Endothelial cell of umbilical vein (primary cell): ENCODE results near the gene KREMEN1. TPM values are rescaled to one million over a fixed set of nuclear protein-coding genes. Genes with fewer than 3 reads are reported as not detected.

Experiments used
- BruUV-seq: library from RNA; stranded (reverse); fragments of 400-500 nt; replicated peaks from 2 replicates; lab custom pipeline; 2021; lab: Mats Ljungman, UMichigan
- CTCF ChIA-PET: fragments of 300-600, 350-600 bp; sonication (Branson Sonifier 250); formaldehyde crosslinking; loops from one replicate; lab custom pipeline; 2021; ENCODE audit warnings: antibody characterized with exemption, inconsistent platforms; lab: Charles Lee
- POLR2A ChIA-PET: fragments of 300-600, 350-600 bp; sonication (Branson Sonifier 250); formaldehyde crosslinking; loops from one replicate; lab custom pipeline; 2021; ENCODE audit warnings: antibody characterized with exemption, inconsistent platforms; lab: Charles Lee
- DNase-seq: peaks from one replicate; pipeline ENCODE4 v3.0.0-alpha.2; 2011; ENCODE audit warnings: low read depth, low spot score
- FAIRE-seq: peaks from 2 replicates; lab custom pipeline; 2011; peaks lifted over from hg19 to GRCh38; lab: Jason Lieb, UNC
- H2AFZ ChIP-seq: 2 replicates; pipeline ENCODE4 v1.6.0; 2012; ENCODE audit warnings: low read depth, low read length, control low read depth, inconsistent platforms
- H3K27ac ChIP-seq: 2 replicates; pipeline ENCODE4 v1.5.1; 2011; ENCODE audit warnings: low read depth, mild to moderate bottlenecking, control low read depth, low read length, moderate library complexity; ENCODE audit not compliant: insufficient read depth
- H3K27me3 ChIP-seq, 2 experiments: 2 replicates each; pipeline versions ENCODE4 v1.6.0 to v1.6.1; 2011; ENCODE audit warnings: low read length in 2 of 2, mixed read lengths in 1 of 2; ENCODE audit not compliant: control insufficient read depth in 2 of 2, insufficient read depth in 2 of 2
- H3K36me3 ChIP-seq, 2 experiments: 2 replicates in 1 of 2; 3 replicates in 1 of 2; pipeline ENCODE4 v1.5.1; 2011; ENCODE audit warnings: low read length in 2 of 2, mild to moderate bottlenecking in 1 of 2, moderate library complexity in 1 of 2; ENCODE audit not compliant: control insufficient read depth in 2 of 2, insufficient read depth in 2 of 2; ENCODE audit errors: extremely low read depth in 1 of 2
- H3K4me1 ChIP-seq: 3 replicates; pipeline ENCODE4 v1.5.1; 2011; ENCODE audit warnings: mild to moderate bottlenecking, low read length; ENCODE audit not compliant: control insufficient read depth, insufficient read depth; ENCODE audit errors: extremely low read depth
- H3K4me2 ChIP-seq: 2 replicates; pipeline ENCODE4 v1.6.1; 2011; ENCODE audit warnings: low read length, control low read depth, mixed read lengths; ENCODE audit not compliant: insufficient read depth
- H3K4me3 ChIP-seq, 3 experiments: fragments of 200-600 bp in 1 of 3; sonication (generic), shearing (Covaris generic) in 1 of 3; replicated peaks in 1 of 3; 2 replicates each; pipeline ENCODE4 v1.5.1; 2011 to 2016; ENCODE audit warnings: control low read depth in 3 of 3, low read length in 3 of 3, mild to moderate bottlenecking in 2 of 3, inconsistent platforms in 1 of 3, low read depth in 1 of 3, moderate library complexity in 1 of 3; ENCODE audit not compliant: insufficient read depth in 1 of 3
- H3K79me2 ChIP-seq: 2 replicates; pipeline ENCODE4 v1.6.0; 2012; ENCODE audit warnings: low read length, inconsistent platforms; ENCODE audit not compliant: control insufficient read depth, insufficient read depth
- H3K9ac ChIP-seq: replicated peaks from 2 replicates; pipeline ENCODE3; 2011; ENCODE audit warnings: low read length, control low read depth; ENCODE audit not compliant: insufficient read depth; ENCODE audit errors: extremely low read depth
- H3K9me1 ChIP-seq: replicated peaks from 3 replicates; pipeline ENCODE4 v1.6.0; 2011; ENCODE audit warnings: mild to moderate bottlenecking, low read length; ENCODE audit not compliant: control insufficient read depth, insufficient read depth; ENCODE audit errors: extremely low read depth
- H3K9me3 ChIP-seq: replicated peaks from 2 replicates; pipeline ENCODE4 v1.5.1; 2012; ENCODE audit warnings: low read length, inconsistent platforms; ENCODE audit not compliant: control insufficient read depth, insufficient read depth
- H4K20me1 ChIP-seq: replicated peaks from 2 replicates; pipeline ENCODE3; 2011; ENCODE audit warnings: mild to moderate bottlenecking, low read length; ENCODE audit not compliant: control insufficient read depth, insufficient read depth; ENCODE audit errors: extremely low read depth
- CTCF ChIP-seq, 2 donors: IDR thresholded peaks; 1 replicate in 1 of 2; 2 replicates in 1 of 2; pipeline ENCODE4 v1.5.1; 2011; ENCODE audit warnings: low read length in 2 of 2, mild to moderate bottlenecking in 2 of 2, moderate library complexity in 2 of 2, control low read depth in 1 of 2, inconsistent platforms in 1 of 2, low read depth in 1 of 2; ENCODE audit not compliant: insufficient read depth in 1 of 2; ENCODE audit errors: extremely low read depth in 1 of 2
- EZH2 ChIP-seq: IDR thresholded peaks from 2 replicates; pipeline ENCODE4 v1.6.1; 2012; ENCODE audit warnings: borderline replicate concordance, low read depth, mild to moderate bottlenecking, moderate library complexity, low read length, inconsistent platforms; ENCODE audit not compliant: severe bottlenecking
- FOS ChIP-seq: IDR thresholded peaks from 2 replicates; pipeline ENCODE4 v1.6.1; 2011; ENCODE audit warnings: mild to moderate bottlenecking, low read length, moderate library complexity, borderline replicate concordance; ENCODE audit not compliant: insufficient read depth
- GATA2 ChIP-seq: IDR thresholded peaks from 2 replicates; pipeline ENCODE4 v1.7.0; 2011; ENCODE audit warnings: low read depth, mild to moderate bottlenecking, moderate library complexity, mixed read lengths, low read length; ENCODE audit not compliant: insufficient read length, insufficient read depth
- JUN ChIP-seq: IDR thresholded peaks from 2 replicates; pipeline ENCODE4 v1.6.1; 2011; ENCODE audit warnings: borderline replicate concordance, low read depth; ENCODE audit not compliant: insufficient read length, insufficient read depth
- MAX ChIP-seq: IDR thresholded peaks from 2 replicates; pipeline ENCODE4 v1.6.1; 2011; ENCODE audit not compliant: insufficient read depth, insufficient read length
- MYC ChIP-seq: IDR thresholded peaks from one replicate; pipeline ENCODE4 v1.6.1; 2011; ENCODE audit warnings: mild to moderate bottlenecking, low read depth, low read length
- POLR2A ChIP-seq: IDR thresholded peaks from 2 replicates; pipeline ENCODE4 v1.6.1; 2012; ENCODE audit warnings: low read depth, mild to moderate bottlenecking, control low read depth, low read length
- POLR2AphosphoS5 ChIP-seq: IDR thresholded peaks from 2 replicates; pipeline ENCODE4 v1.6.1; 2012; ENCODE audit warnings: low read depth, mild to moderate bottlenecking, control low read depth, low read length, moderate library complexity; ENCODE audit not compliant: insufficient read depth
- dilution Hi-C: fragments of 300-500 bp; cut with MboI; formaldehyde crosslinking; loops from one replicate; pipeline ENCODE4 v1.15.0; 2019; ENCODE audit warnings: low sequenced_read_pairs; ENCODE audit not compliant: extremely low pct_ligation_motif_present
- intact Hi-C: fragments of 100-400 bp; cut with micrococcal nuclease; formaldehyde crosslinking; loops from one replicate; pipeline ENCODE4 v1.10.0; 2022
- polyA plus RNA-seq, 4 experiments: library from polyadenylated mRNA; depleted of rRNA in 3 of 4; stranded (reverse) in 3 of 4; unstranded in 1 of 4; fragments of >200 nt; gene quantifications; 2 replicates each; pipeline versions ENCODE4 v1.2.1 to v1.2.3, GENCODE V29; 2011 to 2012; ENCODE audit warnings: missing spikeins in 1 of 4
- total RNA-seq: library from RNA; stranded (reverse); gene quantifications from 2 replicates; pipeline ENCODE4 v1.2.3, GENCODE V29; 2021

The KREMEN1 gene
- total and polyA plus RNA-seq, 2 donors (not counting 3 experiments of a cell fraction or from before 2014, with no cell fraction given) = 0.58 to 1.1 TPM

- H3K4me2 ChIP-seq = no peak overlapping the region
- DNase-seq (no peak), FAIRE-seq (no peak)
- no peak overlapping the region for H3K27ac ChIP-seq
- no peaks in the 10 kb centered on the region for H4K20me1 ChIP-seq
- H3K9me3 ChIP-seq = no peaks in the 10 kb centered on the region
- H3K36me3 ChIP-seq = no peaks in the 10 kb centered on the region
- no peaks in the 10 kb centered on the region for H3K9me1 ChIP-seq
- H3K4me1 ChIP-seq = no peaks in the 10 kb centered on the region
- dilution Hi-C loops = no loop called here
- H3K9ac ChIP-seq = no peak overlapping the region
- H2AFZ ChIP-seq = no peak overlapping the region
- H3K27me3 ChIP-seq = peaks cover 0 to 9% of the 10 kb centered on the region in 2 experiments
- no TSS peak for BruUV-seq
- CTCF ChIA-PET = interaction anchor here (1.1 to 2.4 kb wide), 2 partner anchors 10 to 70 kb away, joined by 3 to 9 read pairs; no protein-coding TSS in a partner anchor
- intact Hi-C loops = no loop called here
- no peaks in the 10 kb centered on the region for H3K79me2 ChIP-seq
- TF ChIP-seq MYC (no peak), CTCF (IDR thresholded peaks at IDR 0.05; ENCODE audit: extremely low read depth in 1 of 2, insufficient read depth in 1 of 2, low read depth in 1 of 2, low read length in 2 of 2) (no peak), EZH2 (no peak), POLR2A (no peak), GATA2 (no peak), POLR2AphosphoS5 (no peak), MAX (no peak), JUN (no peak), FOS (no peak)
- POLR2A ChIA-PET = no interaction called here
- no peak overlapping the region for H3K4me3 ChIP-seq
Measured at GRCh38 chr22:29175312-29175835, 102.5 kb downstream of the KREMEN1 start.
